ENCODE results near the gene ARHGAP26.
"Not testable (repeated sequence)": the region's sequence is repeated elsewhere in the genome, so short reads cannot be mapped to it uniquely, and the experiment has no call there.

ARHGAP26 gene

GRCh38 chr5:142941245-142941644, 171.1 kb downstream of the ARHGAP26 start:
- no peak for DNase-seq

DNA sequence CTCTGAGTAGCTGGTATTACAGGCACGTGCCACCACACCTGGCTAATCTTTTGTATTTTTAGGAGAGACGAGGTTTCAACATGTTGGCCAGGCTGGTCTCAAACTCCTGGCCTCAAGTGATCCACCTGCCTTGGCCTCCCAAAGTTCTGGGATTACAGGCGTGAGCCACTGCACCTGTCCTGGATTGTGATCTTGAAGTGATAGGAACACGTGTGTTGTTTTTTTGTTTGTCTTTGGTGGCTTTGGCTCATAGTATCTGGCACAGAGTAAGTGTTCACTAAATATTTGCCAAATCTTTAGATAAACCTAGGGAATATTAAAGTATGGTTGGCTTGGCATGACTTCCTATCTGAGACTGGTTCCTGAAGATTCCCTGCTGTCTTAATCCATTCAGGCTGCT, 172.7 kb downstream of the ARHGAP26 start:
- DNase-seq: no peak

DNA sequence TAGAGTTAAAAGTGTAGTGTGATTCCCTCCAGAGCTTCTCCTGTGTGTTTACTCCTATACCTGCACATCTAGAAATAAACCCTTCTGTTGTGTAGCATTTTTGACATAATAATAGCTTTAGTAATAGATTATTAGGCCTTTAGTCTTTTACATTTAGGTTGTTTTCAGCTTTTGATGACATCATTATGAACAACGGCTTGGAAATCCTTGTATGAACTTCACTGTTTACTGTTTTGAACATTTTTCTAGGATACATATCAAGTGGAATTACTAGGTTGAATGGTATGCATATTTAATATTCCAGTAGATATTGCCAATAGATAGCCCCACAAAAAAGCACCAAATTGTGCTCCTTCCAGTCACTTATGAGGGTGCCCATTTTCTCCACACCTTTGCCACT, 174.0 kb downstream of the ARHGAP26 start:
- DNase-seq: no peak

GRCh38 chr5:142945321-142945720, 175.1 kb downstream of the ARHGAP26 start:
- DNase-seq: no peak

DNA sequence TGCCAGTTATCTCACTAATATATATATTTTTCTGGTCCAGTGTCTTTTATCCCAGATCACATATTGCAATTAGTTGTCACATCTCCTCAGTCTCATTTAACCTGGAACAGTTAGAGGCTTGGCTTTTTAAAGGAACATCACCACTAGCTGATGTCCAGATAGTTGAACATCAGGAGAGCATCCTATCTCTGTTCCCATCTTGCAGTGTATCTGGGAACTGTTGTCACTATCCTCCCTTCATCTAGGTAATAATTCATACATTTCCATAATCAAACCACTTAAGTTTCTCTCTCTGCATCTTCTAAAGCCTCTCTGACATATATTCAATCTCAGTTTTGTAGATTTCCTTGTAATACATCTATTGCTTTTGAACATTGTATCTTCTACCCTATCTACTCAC, 175.7 kb downstream of the ARHGAP26 start:
- no peak for DNase-seq

- no peak for DNase-seq
Observed at GRCh38 chr5:142946547-142947426, 176.6 kb downstream of the ARHGAP26 start.

DNA sequence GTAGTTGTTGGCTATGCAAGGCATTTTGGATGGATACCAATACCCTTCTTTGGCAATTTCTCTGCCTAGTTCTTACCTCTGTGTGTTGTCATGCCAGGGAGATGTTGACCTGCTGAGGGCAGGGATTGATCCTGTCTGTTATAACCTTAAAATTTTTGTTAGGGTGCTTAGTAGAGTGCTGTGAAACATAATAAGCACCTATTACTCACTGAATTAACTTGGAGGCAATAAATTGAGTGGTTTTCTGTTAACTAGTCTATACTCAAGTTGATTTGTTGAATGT, 177.2 kb downstream of the ARHGAP26 start:
- DNase-seq: no peak

GRCh38 chr5:142952229-142952628, 182.1 kb downstream of the ARHGAP26 start:
- DNase-seq: no peak

DNA sequence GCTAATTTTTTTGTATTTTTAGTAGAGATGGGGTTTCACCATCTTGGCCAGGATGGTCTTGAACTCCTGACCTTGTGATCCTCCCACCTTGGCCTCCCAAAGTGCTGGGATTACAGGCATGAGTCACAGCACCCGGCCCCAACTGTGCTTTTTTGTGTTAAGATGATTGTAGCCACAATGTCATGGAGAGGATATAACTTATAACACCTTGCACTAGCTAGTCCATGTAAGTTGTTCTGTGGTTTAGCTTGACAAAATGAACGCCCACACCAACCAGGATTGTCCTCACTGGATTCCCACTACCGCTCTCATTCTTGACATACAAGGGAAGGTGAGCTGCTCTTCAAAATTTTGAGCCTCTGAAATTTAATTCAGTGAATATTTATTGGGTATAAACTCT, 182.7 kb downstream of the ARHGAP26 start:
- not testable (repeated sequence) for DNase-seq

- no peak for DNase-seq
Observed at GRCh38 chr5:142954455-142954854, 184.3 kb downstream of the ARHGAP26 start.

GRCh38 chr5:142955628-142956027, 185.5 kb downstream of the ARHGAP26 start:
- DNase-seq: no peak

- no peak for DNase-seq
Observed at GRCh38 chr5:142957528-142957927, 187.4 kb downstream of the ARHGAP26 start.

DNA sequence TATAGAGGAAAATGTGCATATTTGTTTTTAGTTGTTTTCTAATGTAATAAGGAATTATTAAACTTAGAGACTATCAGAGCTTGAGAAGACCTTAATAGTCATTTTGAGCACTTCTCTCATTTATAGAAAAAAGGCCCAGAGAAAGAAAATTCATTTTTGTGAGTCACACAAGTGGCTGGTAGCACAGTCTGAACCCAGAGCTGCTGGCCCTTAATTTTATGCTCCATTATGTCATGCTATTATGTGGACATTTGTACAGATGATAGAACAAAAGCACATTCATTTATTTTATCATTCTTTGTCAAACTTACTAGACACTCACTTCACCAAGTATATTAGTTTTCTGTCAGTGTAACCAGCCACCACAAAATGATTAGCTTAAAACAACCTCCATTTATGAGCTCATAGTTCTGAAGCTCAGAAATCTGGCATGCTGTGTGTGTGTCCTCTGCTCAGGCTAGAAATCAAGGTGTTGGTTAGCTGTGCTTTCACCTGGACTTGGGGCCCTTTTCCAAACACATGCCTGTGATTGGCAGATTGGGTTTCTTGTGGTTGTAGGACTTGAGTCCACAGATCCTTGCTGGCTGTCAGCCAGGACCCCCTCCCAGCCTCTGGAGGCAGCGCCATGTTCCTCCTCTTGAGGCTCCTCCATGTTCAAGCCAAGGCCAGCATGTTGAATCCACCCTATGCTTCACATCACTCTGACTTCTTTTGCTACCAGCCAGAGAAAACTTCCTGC, 188.9 kb downstream of the ARHGAP26 start:
- no peak for DNase-seq

DNA sequence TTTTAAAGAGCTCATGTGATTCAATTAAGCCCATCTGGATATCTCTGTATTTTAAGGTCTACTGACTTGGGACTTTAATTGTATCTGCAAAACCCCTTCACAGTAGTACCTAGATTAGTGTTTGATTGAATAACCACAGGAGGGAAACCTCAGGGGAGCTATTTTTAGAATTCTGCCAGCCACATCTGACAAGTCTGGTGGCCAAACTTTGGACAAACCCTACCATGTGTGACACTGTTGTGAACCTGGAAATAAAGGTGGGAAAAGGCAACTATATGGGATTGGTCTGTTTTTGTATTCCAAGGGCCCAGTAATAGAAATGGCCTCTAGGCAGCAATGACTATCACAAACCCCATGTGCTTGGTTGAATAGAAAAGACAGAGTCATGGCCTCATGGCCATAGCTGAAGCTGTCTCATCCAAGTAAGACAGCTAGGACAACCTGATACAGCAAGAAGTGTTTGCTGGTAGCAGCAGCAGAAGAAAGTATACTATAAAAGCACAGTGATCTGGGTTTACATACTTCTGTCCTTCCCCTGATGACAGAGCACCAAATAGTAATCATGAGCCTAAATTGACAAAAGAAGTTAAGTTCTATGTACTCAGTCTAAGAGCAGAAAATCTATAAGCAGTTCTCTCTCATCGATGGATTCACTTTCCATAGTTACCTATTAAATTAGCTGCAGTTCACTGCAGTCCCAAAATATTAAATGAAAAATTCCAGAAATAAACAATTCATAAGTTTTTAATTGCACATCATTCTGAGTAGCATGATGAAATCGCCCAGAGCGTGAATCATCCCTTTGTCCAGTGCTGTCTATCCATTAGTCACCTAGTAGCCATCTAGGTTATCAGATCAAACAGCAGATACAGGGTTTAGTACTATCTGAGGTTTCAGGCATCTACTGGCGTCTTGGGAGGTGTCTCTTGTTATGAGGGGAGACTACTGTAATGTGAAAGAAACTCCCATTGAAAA, 189.8 kb downstream of the ARHGAP26 start:
- no peak for DNase-seq

GRCh38 chr5:142961440-142962173, 191.4 kb downstream of the ARHGAP26 start:
- DNase-seq: no peak

- DNase-seq: no peak
Observed at GRCh38 chr5:142962174-142962533, 192.0 kb downstream of the ARHGAP26 start.

DNA sequence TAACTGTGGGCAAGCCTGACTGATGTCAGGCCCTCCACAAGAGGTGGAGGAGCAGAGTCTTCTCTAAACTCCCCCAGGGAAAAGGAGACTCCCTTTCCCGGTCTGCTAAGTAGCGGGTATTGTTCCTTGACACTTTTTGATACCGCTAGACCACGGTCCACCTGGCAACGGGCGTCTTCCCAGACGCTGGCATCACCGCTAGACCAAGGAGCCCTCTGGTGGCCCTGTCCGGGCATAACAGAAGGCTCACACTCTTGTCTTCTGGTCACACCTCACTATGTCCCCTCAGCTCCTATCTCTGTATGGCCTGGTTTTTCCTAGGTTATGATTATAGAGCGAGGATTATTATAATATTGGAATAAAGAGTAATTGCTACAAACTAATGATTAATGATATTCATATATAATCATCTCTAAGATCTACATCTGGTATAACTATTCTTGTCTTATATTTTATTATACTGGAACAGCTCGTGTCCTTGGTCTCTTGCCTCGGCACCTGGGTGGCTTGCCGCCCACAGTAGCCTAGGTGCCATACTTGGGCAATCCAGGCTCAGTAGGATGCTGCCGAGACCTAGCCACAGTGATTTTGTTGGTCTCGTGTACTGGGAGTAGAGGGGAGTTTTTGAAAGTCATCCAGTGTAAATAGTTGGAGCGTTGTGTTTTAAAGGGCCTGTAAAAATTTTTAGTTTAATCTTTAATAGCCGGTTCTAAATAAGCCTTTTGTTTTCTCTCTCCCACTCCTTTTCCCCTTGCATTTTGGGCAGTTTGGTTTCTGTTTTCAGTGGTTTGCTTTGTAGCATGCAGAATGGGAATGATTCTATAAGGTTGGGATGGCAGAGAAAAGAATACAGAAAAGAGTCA, 195.3 kb downstream of the ARHGAP26 start:
- DNase-seq: not testable (repeated sequence)

- no peak for DNase-seq
Observed at GRCh38 chr5:142966121-142966420, 195.9 kb downstream of the ARHGAP26 start.

DNA sequence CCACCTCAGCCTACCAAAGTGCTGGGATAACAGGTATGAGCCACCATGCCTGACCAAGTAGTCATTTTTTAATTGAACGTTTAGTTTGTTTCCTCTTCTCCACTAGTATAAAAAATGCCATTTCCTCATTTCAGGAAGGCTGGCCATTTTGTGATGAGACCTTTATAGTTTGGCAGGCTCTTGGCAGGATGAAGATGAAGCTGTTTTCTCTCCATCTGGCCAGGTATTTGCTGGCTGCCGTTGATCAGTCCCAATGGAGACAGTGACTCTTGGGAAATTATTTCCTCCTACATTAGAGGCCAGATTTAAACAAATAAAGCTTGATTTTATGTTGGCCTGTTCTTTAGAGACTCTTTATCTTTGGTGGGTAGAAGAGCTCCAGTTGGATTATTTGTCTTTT, 199.0 kb downstream of the ARHGAP26 start:
- no peak for DNase-seq

DNA sequence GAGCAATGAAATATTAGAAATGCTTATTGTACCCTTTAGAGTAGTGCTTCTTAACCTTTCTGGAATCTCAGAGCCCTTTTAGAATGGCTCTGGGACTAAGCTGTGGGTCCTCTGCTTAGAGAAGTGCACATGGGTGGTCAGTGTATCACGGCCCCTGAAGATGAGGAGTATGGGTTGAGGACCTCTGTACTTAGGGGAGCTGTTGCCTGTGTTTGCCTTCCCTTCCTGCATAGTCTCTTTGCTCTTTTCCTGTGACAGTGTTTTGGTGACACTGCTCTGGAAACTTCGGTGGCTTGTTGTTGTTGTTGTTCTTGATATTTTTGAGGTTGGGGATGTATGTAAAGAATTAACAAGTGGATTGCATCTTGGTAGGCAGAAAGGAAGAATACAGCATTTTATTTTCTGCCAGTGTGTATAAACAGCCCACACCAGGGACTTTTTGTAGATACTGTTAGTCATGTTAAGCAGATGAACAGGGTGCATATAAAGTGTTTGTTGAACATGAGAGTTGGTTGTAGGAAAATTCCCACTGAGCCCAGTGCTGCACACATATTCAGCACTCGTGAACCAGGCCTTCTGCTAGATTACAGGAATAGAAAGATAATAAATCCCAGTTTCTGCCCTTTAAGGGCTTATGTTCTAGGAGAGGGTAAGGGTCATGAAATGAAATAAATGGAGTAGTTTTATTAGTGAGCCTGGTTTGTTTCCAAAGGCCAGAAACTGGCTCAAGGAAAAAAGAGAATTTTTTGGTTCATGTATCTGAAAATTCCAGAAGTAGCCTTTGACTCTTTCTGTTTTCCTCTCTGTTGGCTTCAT, 199.7 kb downstream of the ARHGAP26 start:
- DNase-seq: no peak

All from NCI-H1048 (cell line).